GM21515 (cell line): ENCODE measurements around the gene ZNF609.

Experiments used
- ATAC-seq: cut with Tn5 transposase; IDR thresholded peaks from one replicate; pipeline ENCODE4 v1.9.1; 2021; ENCODE audit not compliant: unreplicated experiment

Gene ZNF609

GRCh38 chr15:64460206-64460723, at the start of gene ZNF609:
Gene ZNF609 (plus strand): TSS chr15:64460578. CDS start chr15:64499420, 38,842 bp downstream.
- peak; percentile 50 for ATAC-seq

GRCh38 chr15:64412216-64412615, 48.2 kb upstream of the ZNF609 start:
- ATAC-seq, result no peak

- no peak for ATAC-seq
Measured at GRCh38 chr15:64422697-64423096, 37.7 kb upstream of the ZNF609 start.

- ATAC-seq, result no peak
Measured at GRCh38 chr15:64423970-64424369, 36.4 kb upstream of the ZNF609 start.

GRCh38 chr15:64425221-64425620, 35.2 kb upstream of the ZNF609 start:
- ATAC-seq, result no peak

GRCh38 chr15:64426845-64427465, 33.4 kb upstream of the ZNF609 start:
- no peak for ATAC-seq

GRCh38 chr15:64429448-64429847, 30.9 kb upstream of the ZNF609 start:
- no peak for ATAC-seq

GRCh38 chr15:64430000-64430735, 30.2 kb upstream of the ZNF609 start:
- no peak for ATAC-seq

- no peak for ATAC-seq
Measured at GRCh38 chr15:64437982-64438381, 22.4 kb upstream of the ZNF609 start.

- ATAC-seq, result no peak
Measured at GRCh38 chr15:64438653-64439447, 21.5 kb upstream of the ZNF609 start.

GRCh38 chr15:64441852-64442251, 18.5 kb upstream of the ZNF609 start:
- no peak for ATAC-seq

GRCh38 chr15:64443016-64443415, 17.4 kb upstream of the ZNF609 start:
- no peak for ATAC-seq

- ATAC-seq, result peak; percentile 46
Measured at GRCh38 chr15:64443747-64444621, 16.4 kb upstream of the ZNF609 start.

GRCh38 chr15:64444836-64445235, 15.5 kb upstream of the ZNF609 start:
- ATAC-seq, result no peak

GRCh38 chr15:64447536-64448315, 12.7 kb upstream of the ZNF609 start:
- ATAC-seq, result no peak

- ATAC-seq, result no peak
Measured at GRCh38 chr15:64452988-64453688, 7.2 kb upstream of the ZNF609 start.

GRCh38 chr15:64453689-64454037, 6.7 kb upstream of the ZNF609 start:
- ATAC-seq, result no peak

- ATAC-seq, result no peak
Measured at GRCh38 chr15:64454282-64454681, 6.1 kb upstream of the ZNF609 start.

- ATAC-seq, result no peak
Measured at GRCh38 chr15:64455961-64456371, 4.4 kb upstream of the ZNF609 start.
